ENCODE results near the gene HECTD4. TPM values are rescaled to one million over a fixed set of nuclear protein-coding genes. Genes with fewer than 3 reads are reported as not detected.
"Not testable (repeated sequence)": the region's sequence is repeated elsewhere in the genome, so short reads cannot be mapped to it uniquely, and the experiment has no call there.

HECTD4 gene
- total RNA-seq, 1 donor from 2014 or later: 20.2 TPM

- intact Hi-C loops (cut with micrococcal nuclease): no loop called here
- ATAC-seq (peak; percentile 97), DNase-seq (peak; percentile 79)
Observed at GRCh38 chr12:112116232-112117060, 265.8 kb downstream of the HECTD4 start.

- intact Hi-C loops (cut with micrococcal nuclease): no loop called here
- ATAC-seq (no peak), DNase-seq (no peak)
Observed at GRCh38 chr12:112115259-112116045, 266.8 kb downstream of the HECTD4 start.

GRCh38 chr12:112112409-112113133 lies 269.7 kb downstream of the HECTD4 start:
- intact Hi-C loops (cut with micrococcal nuclease): no loop called here
- DNase-seq (no peak), ATAC-seq (no peak)

- intact Hi-C loops (cut with micrococcal nuclease): no loop called here
- ATAC-seq: no peak
- DNase-seq: no peak
Observed at GRCh38 chr12:112111931-112112330, 270.3 kb downstream of the HECTD4 start.

GRCh38 chr12:112110787-112111662 lies 271.2 kb downstream of the HECTD4 start:
- intact Hi-C loops (cut with micrococcal nuclease); ATAC-seq; DNase-seq: not testable (repeated sequence)

Small RNA genes lying within 50 kb of the gene (microRNA-seq; reads per million reads assigned to microRNA genes)
- not detected for gene MIR6861 (ENCODE audit: borderline number of aligned reads)

Other genes starting within 250 kb of the HECTD4 start
- 606 TPM for gene RPL6, start 27.2 kb upstream of the HECTD4 start, total RNA-seq
- 112 TPM for gene PTPN11, start 36.5 kb upstream of the HECTD4 start, total RNA-seq